Activated CD4-positive, alpha-beta memory T cell treated with anti-CD3 and anti-CD28 coated beads for 36 hours (primary cell): ENCODE results near the gene OR5AP2. TPM values are rescaled to one million over a fixed set of nuclear protein-coding genes. Genes with fewer than 3 reads are reported as not detected.

Experiments used
- total RNA-seq, 2 experiments: library from RNA; stranded (reverse); gene quantifications; one replicate each; pipeline ENCODE4 v1.2.3, GENCODE V29; 2021

OR5AP2 gene
- total RNA-seq, 2 experiments from 2014 or later = not detected

Other genes starting within 250 kb of the OR5AP2 start
- not detected for gene OR5AL1, start 229.7 kb downstream of the OR5AP2 start, total RNA-seq
- gene OR5M3, start 169.1 kb downstream of the OR5AP2 start, total RNA-seq = not detected
- gene OR5M8, start 151.1 kb downstream of the OR5AP2 start, total RNA-seq = not detected
- not detected for gene OR5M11, start 99.2 kb downstream of the OR5AP2 start, total RNA-seq
- gene OR5M10, start 64.7 kb downstream of the OR5AP2 start, total RNA-seq = not detected
- gene OR5M1, start 27.6 kb downstream of the OR5AP2 start, total RNA-seq = not detected
- gene OR5AR1, start 21.2 kb upstream of the OR5AP2 start, total RNA-seq = not detected
- gene OR9G1, start 56.7 kb upstream of the OR5AP2 start, total RNA-seq = not detected
- gene OR9G4, start 106.3 kb upstream of the OR5AP2 start, total RNA-seq = not detected